Tongue (tissue), 2 donors: ENCODE data around the gene KLHDC9. TPM values are rescaled to one million over a fixed set of nuclear protein-coding genes. Genes with fewer than 3 reads are reported as not detected.
A peak's percentile ranks its signal among the peaks of the same experiment; 100 is the strongest.
"Not testable (repeated sequence)": the region's sequence is repeated elsewhere in the genome, so short reads cannot be mapped to it uniquely, and the experiment has no call there.

ENCODE experiments used
- DNase-seq: peaks from one replicate; pipeline ENCODE4 v3.0.0-alpha.2; 2015
- total RNA-seq: library from RNA; depleted of rRNA; stranded (reverse); fragments of >200 nt; gene quantifications from one replicate; pipeline ENCODE4 v1.2.3, GENCODE V29; 2014

The KLHDC9 gene
- total RNA-seq, 1 donor from 2014 or later: 3.3 TPM

- no peak for DNase-seq
Measured at GRCh38 chr1:161096015-161096414, 2.1 kb upstream of the KLHDC9 start.

GRCh38 chr1:161096530-161096929 is 1.6 kb upstream of the KLHDC9 start:
- peak; percentile 63 for DNase-seq

- no peak for DNase-seq
Measured at GRCh38 chr1:161099090-161099802, 1.1 kb downstream of the KLHDC9 start.

GRCh38 chr1:161100556-161100955 is 2.4 kb downstream of the KLHDC9 start:
- no peak for DNase-seq

- no peak for DNase-seq
Measured at GRCh38 chr1:161106431-161106830, 8.3 kb downstream of the KLHDC9 start.

- no peak for DNase-seq
Measured at GRCh38 chr1:161111117-161111516, 13.0 kb downstream of the KLHDC9 start.

GRCh38 chr1:161111527-161111926 is 13.4 kb downstream of the KLHDC9 start:
- no peak for DNase-seq

- no peak for DNase-seq
Measured at GRCh38 chr1:161113915-161114314, 15.8 kb downstream of the KLHDC9 start.

- DNase-seq: no peak
Measured at GRCh38 chr1:161114556-161114955, 16.4 kb downstream of the KLHDC9 start.

- DNase-seq: no peak
Measured at GRCh38 chr1:161115132-161115711, 17.1 kb downstream of the KLHDC9 start.

GRCh38 chr1:161115961-161116360 is 17.8 kb downstream of the KLHDC9 start:
- not testable (repeated sequence) for DNase-seq

- DNase-seq: peak; percentile 95
Measured at GRCh38 chr1:161117759-161118581, 19.8 kb downstream of the KLHDC9 start, which contains the start of the genes NIT1 and PFDN2. TSS of gene NIT1 (plus strand) at chr1:161118105. CDS start at chr1:161118177, 72 bp downstream. TSS of gene PFDN2 (minus strand) at chr1:161118037. CDS start at chr1:161118026, 11 bp downstream.

- DNase-seq: peak; percentile 71
Measured at GRCh38 chr1:161119092-161119903, 21.1 kb downstream of the KLHDC9 start.

GRCh38 chr1:161121042-161121650 is 23.0 kb downstream of the KLHDC9 start:
- DNase-seq: no peak

GRCh38 chr1:161121834-161122233 is 23.7 kb downstream of the KLHDC9 start:
- DNase-seq: no peak

- no peak for DNase-seq
Measured at GRCh38 chr1:161122967-161123366, 24.8 kb downstream of the KLHDC9 start.

- DNase-seq: no peak
Measured at GRCh38 chr1:161127649-161128048, 29.5 kb downstream of the KLHDC9 start.

- DNase-seq: peak; percentile 59
Measured at GRCh38 chr1:161128591-161129420, 30.6 kb downstream of the KLHDC9 start.

GRCh38 chr1:161130266-161130665 is 32.1 kb downstream of the KLHDC9 start:
- DNase-seq: no peak

- DNase-seq: peak; percentile 51
Measured at GRCh38 chr1:161131523-161132409, 33.6 kb downstream of the KLHDC9 start.
